Keratinocyte (primary cell): ENCODE data around the gene PLS1. TPM values are rescaled to one million over a fixed set of nuclear protein-coding genes. Genes with fewer than 3 reads are reported as not detected.

Source experiments
- DNase-seq: peaks from one replicate; pipeline ENCODE4 v3.0.0-alpha.2; 2011; ENCODE audit warnings: low read depth, missing footprints, low spot score
- FAIRE-seq: peaks from 2 replicates; lab custom pipeline; 2011; peaks lifted over from hg19 to GRCh38; lab: Jason Lieb, UNC
- H2AFZ ChIP-seq: 2 replicates; pipeline ENCODE4 v1.6.0; 2012; ENCODE audit warnings: low read length, control low read depth, inconsistent platforms; ENCODE audit not compliant: control insufficient read depth
- H3K27ac ChIP-seq: 2 replicates; pipeline ENCODE4 v1.5.1; 2011; ENCODE audit warnings: low read length; ENCODE audit not compliant: control insufficient read depth, insufficient read depth
- H3K27me3 ChIP-seq: 3 replicates; pipeline ENCODE4 v1.6.0; 2011; ENCODE audit warnings: low read length; ENCODE audit not compliant: control insufficient read depth, insufficient read depth; ENCODE audit errors: extremely low read depth
- H3K36me3 ChIP-seq, 2 experiments: 2 replicates in 1 of 2; 3 replicates in 1 of 2; pipeline ENCODE4 v1.5.1; 2011; ENCODE audit warnings: low read length in 2 of 2, mild to moderate bottlenecking in 1 of 2; ENCODE audit not compliant: control insufficient read depth in 2 of 2, insufficient read depth in 2 of 2; ENCODE audit errors: extremely low read depth in 1 of 2
- H3K4me1 ChIP-seq: 3 replicates; pipeline ENCODE4 v1.5.1; 2011; ENCODE audit warnings: low read length; ENCODE audit not compliant: control insufficient read depth, insufficient read depth; ENCODE audit errors: extremely low read depth
- H3K4me2 ChIP-seq: 3 replicates; pipeline ENCODE4 v1.6.0; 2011; ENCODE audit warnings: low read depth, low read length; ENCODE audit not compliant: control insufficient read depth, insufficient read depth; ENCODE audit errors: extremely low read depth
- H3K4me3 ChIP-seq, 3 experiments: fragments of 200-600 bp in 1 of 3; sonication (generic) in 1 of 3; 2 replicates in 2 of 3; 3 replicates in 1 of 3; pipeline ENCODE4 v1.5.1; 2011 to 2016; ENCODE audit warnings: low read length in 3 of 3, mild to moderate bottlenecking in 3 of 3, control low read depth in 2 of 3, inconsistent platforms in 1 of 3, low read depth in 1 of 3, mixed read lengths in 1 of 3, mixed run types in 1 of 3, moderate library complexity in 1 of 3; ENCODE audit not compliant: control insufficient read depth in 2 of 3, insufficient read depth in 2 of 3; ENCODE audit errors: extremely low read depth in 1 of 3
- H3K79me2 ChIP-seq: 2 replicates; pipeline ENCODE4 v1.6.0; 2012; ENCODE audit warnings: low read length; ENCODE audit not compliant: control insufficient read depth, insufficient read depth
- H3K9ac ChIP-seq: 3 replicates; pipeline ENCODE4 v1.6.0; 2011; ENCODE audit warnings: low read length; ENCODE audit not compliant: control insufficient read depth, insufficient read depth; ENCODE audit errors: extremely low read depth
- H3K9me1 ChIP-seq: 3 replicates; pipeline ENCODE4 v1.6.0; 2011; ENCODE audit warnings: low read length; ENCODE audit not compliant: control insufficient read depth, insufficient read depth; ENCODE audit errors: extremely low read depth
- H3K9me3 ChIP-seq: 2 replicates; pipeline ENCODE4 v1.5.1; 2012; ENCODE audit warnings: low read depth, low read length; ENCODE audit not compliant: control insufficient read depth
- H4K20me1 ChIP-seq: 3 replicates; pipeline ENCODE4 v1.6.0; 2011; ENCODE audit warnings: low read length; ENCODE audit not compliant: control insufficient read depth, insufficient read depth; ENCODE audit errors: extremely low read depth
- EZH2 ChIP-seq: IDR thresholded peaks from one replicate; pipeline ENCODE4 v1.6.1; 2012; ENCODE audit warnings: inconsistent platforms, mild to moderate bottlenecking, low read length, moderate library complexity
- dilution Hi-C: fragments of 300-500 bp; cut with MboI; formaldehyde crosslinking; loops from one replicate; pipeline ENCODE4 v1.7.0; 2020; ENCODE audit warnings: low sequenced_read_pairs; ENCODE audit not compliant: extremely low pct_ligation_motif_present
- polyA plus RNA-seq, 5 experiments: library from polyadenylated mRNA; depleted of rRNA in 3 of 5; stranded (reverse) in 3 of 5; stranded (forward) in 1 of 5; unstranded in 1 of 5; fragments of >200 nt; gene quantifications; 1 replicate in 1 of 5; 2 replicates in 3 of 5; 3 replicates in 1 of 5; pipeline versions ENCODE4 v1.2.1 to v1.2.3, GENCODE V29; 2011 to 2012; ENCODE audit warnings: missing spikeins in 2 of 5, low read depth in 1 of 5, low replicate concordance in 1 of 5
- TF ChIP-seq, protein P1 (sequence below), 3 experiments: IDR thresholded peaks in 1 of 3; conservative IDR thresholded peaks in 1 of 3; optimal IDR thresholded peaks in 1 of 3; 2 replicates in 2 of 3; 3 replicates in 1 of 3; pipeline versions ENCODE3 to v1.5.1; 2011; ENCODE audit warnings: low read length in 3 of 3, mild to moderate bottlenecking in 3 of 3, moderate library complexity in 2 of 3, control low read depth in 1 of 3, inconsistent platforms in 1 of 3; ENCODE audit not compliant: insufficient read depth in 2 of 3; ENCODE audit errors: extremely low read depth in 1 of 3

The PLS1 gene
- polyA plus RNA-seq, 1 donor (not counting 4 experiments of a cell fraction or from before 2014, with no cell fraction given) = 13.9 TPM

DNA sequence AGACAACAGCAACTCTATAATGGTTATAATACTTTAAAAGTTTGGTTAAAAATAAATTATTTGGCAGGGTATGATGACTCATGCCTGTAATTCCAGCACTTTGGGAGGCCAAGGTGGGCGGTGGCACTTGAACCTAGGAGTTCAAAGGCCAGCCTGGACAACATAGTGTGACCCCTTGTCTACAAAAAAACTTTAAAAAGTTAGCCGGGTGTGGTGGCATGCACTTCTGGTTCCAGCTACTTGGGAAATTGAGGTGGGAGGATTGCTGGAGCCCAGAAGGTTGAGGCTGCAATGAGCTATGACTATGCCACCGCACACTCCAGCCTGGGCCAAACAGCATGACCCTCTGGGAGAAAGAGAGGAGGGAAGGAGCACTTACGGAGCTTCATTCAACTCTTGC, 119.9 kb downstream of the PLS1 start:
- DNase-seq (no peak), FAIRE-seq (no peak)
- H3K9me3 ChIP-seq = no peaks in the 10 kb centered on the region
- no peaks in the 10 kb centered on the region for H3K27me3 ChIP-seq
- no peak overlapping the region for H3K4me2 ChIP-seq
- H3K27ac ChIP-seq = no peak overlapping the region
- H3K36me3 ChIP-seq = no peaks in the 10 kb centered on the region
- TF ChIP-seq, protein P1, sequence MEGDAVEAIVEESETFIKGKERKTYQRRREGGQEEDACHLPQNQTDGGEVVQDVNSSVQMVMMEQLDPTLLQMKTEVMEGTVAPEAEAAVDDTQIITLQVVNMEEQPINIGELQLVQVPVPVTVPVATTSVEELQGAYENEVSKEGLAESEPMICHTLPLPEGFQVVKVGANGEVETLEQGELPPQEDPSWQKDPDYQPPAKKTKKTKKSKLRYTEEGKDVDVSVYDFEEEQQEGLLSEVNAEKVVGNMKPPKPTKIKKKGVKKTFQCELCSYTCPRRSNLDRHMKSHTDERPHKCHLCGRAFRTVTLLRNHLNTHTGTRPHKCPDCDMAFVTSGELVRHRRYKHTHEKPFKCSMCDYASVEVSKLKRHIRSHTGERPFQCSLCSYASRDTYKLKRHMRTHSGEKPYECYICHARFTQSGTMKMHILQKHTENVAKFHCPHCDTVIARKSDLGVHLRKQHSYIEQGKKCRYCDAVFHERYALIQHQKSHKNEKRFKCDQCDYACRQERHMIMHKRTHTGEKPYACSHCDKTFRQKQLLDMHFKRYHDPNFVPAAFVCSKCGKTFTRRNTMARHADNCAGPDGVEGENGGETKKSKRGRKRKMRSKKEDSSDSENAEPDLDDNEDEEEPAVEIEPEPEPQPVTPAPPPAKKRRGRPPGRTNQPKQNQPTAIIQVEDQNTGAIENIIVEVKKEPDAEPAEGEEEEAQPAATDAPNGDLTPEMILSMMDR (optimal IDR thresholded peaks at IDR 0.05 in 1 of 3, IDR thresholded peaks at IDR 0.05 in 1 of 3, conservative IDR thresholded peaks at IDR 0.05 in 1 of 3; ENCODE audit: extremely low read depth in 1 of 3, insufficient read depth in 2 of 3, low read length in 3 of 3) = no peak
- no peak for TF ChIP-seq EZH2
- H3K79me2 ChIP-seq = no peaks in the 10 kb centered on the region
- no peaks in the 10 kb centered on the region for H3K9me1 ChIP-seq
- H3K4me1 ChIP-seq = no peaks in the 10 kb centered on the region
- H4K20me1 ChIP-seq = no peaks in the 10 kb centered on the region
- no peak overlapping the region for H3K4me3 ChIP-seq
- no peak overlapping the region for H2AFZ ChIP-seq
- H3K9ac ChIP-seq = no peak overlapping the region
- dilution Hi-C loops = no loop called here

DNA sequence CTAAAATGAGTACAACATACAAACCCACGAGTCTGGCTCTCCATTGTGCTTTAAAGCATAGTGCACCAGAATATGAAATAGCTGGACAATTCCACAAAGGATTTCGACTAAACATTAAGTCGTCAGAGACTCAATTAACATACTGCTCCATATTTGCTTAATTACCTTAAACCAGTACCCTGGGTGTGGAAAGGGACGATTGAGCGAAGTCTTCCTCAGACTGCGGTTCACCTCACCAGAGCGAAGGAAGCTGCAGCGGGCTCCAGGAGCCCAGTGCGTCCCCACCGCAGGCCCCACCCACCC, 127.4 kb downstream of the PLS1 start:
- Histone ChIP-seq H3K27me3 (no peaks in the 10 kb centered on the region), H3K9me3 (no peaks in the 10 kb centered on the region), H3K79me2 (peaks cover 3% of the 10 kb centered on the region), H3K36me3 (no peaks in the 10 kb centered on the region), H2AFZ (peak overlapping the region; percentile 86), H3K27ac (no peak overlapping the region), H4K20me1 (no peaks in the 10 kb centered on the region), H3K4me2 (peak overlapping the region; percentile 98), H3K4me1 (peaks cover 4% of the 10 kb centered on the region), H3K9me1 (no peaks in the 10 kb centered on the region), H3K9ac (no peak overlapping the region), H3K4me3 (peak overlapping the region; percentile 58 to 88 (median 70))
- dilution Hi-C loops = no loop called here
- FAIRE-seq (no peak), DNase-seq (no peak)
- no peak for TF ChIP-seq EZH2

DNA sequence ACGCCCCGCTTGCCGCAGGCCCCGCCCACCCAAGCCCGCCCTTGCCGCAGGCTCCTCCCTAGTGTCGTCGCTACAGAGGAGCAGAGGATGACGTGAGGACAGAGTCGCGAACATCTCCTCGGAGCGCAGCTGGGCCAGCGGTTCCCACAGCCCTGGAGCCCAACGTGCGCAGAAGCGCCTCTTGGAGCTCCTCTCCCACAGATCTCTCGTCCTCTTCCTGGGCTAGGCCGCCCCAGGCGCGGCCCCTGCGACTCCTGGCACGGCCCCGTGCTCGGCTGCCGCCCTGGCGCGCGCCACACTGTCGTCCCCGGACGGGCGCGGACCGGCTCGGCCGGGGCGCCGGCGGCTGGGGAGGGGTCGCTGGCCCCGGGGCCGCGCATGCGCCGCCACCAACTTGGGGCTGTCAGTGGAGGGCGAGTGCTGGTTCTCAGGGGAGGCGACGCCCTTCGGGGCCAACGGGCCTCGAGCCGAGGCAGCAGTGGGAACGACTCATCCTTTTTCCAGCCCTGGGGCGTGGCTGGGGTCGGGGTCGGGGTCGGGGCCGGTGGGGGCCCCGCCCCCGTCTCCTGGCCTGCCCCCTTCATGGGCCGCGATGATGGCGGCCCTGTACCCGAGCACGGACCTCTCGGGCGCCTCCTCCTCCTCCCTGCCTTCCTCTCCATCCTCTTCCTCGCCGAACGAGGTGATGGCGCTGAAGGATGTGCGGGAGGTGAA, 127.9 kb downstream of the PLS1 start, which contains the start of gene TRPC1:
Gene TRPC1, plus strand, starts transcription at position 67 of the 714 bp plus-strand sequence. Its CDS starts 526 bp downstream, at position 593.
- DNase-seq (peak; percentile 41), FAIRE-seq (no peak)
- no peaks in the 10 kb centered on the region for H3K9me1 ChIP-seq
- H2AFZ ChIP-seq = peak within 1 kb of the TSS; percentile 99
- H3K36me3 ChIP-seq = no peaks in the 10 kb centered on the region
- no peaks in the 10 kb centered on the region for H3K27me3 ChIP-seq
- no peaks in the 10 kb centered on the region for H3K9me3 ChIP-seq
- dilution Hi-C loops = no loop called here
- peak within 1 kb of the TSS; percentile 83 for H3K9ac ChIP-seq
- H3K79me2 ChIP-seq = peaks cover 3% of the 10 kb centered on the region
- TF ChIP-seq, protein P1 (optimal IDR thresholded peaks at IDR 0.05 in 1 of 3, IDR thresholded peaks at IDR 0.05 in 1 of 3, conservative IDR thresholded peaks at IDR 0.05 in 1 of 3; ENCODE audit: extremely low read depth in 1 of 3, insufficient read depth in 2 of 3, low read length in 3 of 3) = no peak
- TF ChIP-seq EZH2 = no peak
- peaks cover 4% of the 10 kb centered on the region for H3K4me1 ChIP-seq
- peak within 1 kb of the TSS; percentile 58 for H3K27ac ChIP-seq
- peak within 1 kb of the TSS; percentile 98 for H3K4me2 ChIP-seq
- no peaks in the 10 kb centered on the region for H4K20me1 ChIP-seq
- H3K4me3 ChIP-seq = peak within 1 kb of the TSS; percentile 70 to 93 (median 88)
